ENCODE data around the gene NVL.
"Not testable (repeated sequence)": the region's sequence is repeated elsewhere in the genome, so short reads cannot be mapped to it uniquely, and the experiment has no call there.

Gene NVL

GRCh38 chr1:224353975-224354925 lies 24.3 kb upstream of the NVL start:
- POLR2A ChIA-PET = no interaction called here
- CTCF ChIA-PET = interaction anchor here (1.1 kb wide), 1 partner anchor 103 kb away, joined by 4 read pairs; no protein-coding TSS in a partner anchor
- H3K4me3 ChIP-seq (ENCODE audit: low read depth, low read length) = no peak overlapping the region
- DNase-seq (ENCODE audit: low read depth, low spot score) = no peak
- TF ChIP-seq, protein P1, sequence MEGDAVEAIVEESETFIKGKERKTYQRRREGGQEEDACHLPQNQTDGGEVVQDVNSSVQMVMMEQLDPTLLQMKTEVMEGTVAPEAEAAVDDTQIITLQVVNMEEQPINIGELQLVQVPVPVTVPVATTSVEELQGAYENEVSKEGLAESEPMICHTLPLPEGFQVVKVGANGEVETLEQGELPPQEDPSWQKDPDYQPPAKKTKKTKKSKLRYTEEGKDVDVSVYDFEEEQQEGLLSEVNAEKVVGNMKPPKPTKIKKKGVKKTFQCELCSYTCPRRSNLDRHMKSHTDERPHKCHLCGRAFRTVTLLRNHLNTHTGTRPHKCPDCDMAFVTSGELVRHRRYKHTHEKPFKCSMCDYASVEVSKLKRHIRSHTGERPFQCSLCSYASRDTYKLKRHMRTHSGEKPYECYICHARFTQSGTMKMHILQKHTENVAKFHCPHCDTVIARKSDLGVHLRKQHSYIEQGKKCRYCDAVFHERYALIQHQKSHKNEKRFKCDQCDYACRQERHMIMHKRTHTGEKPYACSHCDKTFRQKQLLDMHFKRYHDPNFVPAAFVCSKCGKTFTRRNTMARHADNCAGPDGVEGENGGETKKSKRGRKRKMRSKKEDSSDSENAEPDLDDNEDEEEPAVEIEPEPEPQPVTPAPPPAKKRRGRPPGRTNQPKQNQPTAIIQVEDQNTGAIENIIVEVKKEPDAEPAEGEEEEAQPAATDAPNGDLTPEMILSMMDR (IDR thresholded peaks at IDR 0.05; ENCODE audit: insufficient read depth, low read length, missing control alignments) = no peak

- H3K4me3 ChIP-seq (ENCODE audit: low read depth, low read length); POLR2A ChIA-PET; DNase-seq (ENCODE audit: low read depth, low spot score): not testable (repeated sequence)
- CTCF ChIA-PET = interaction anchor here (1.1 kb wide), 1 partner anchor 20 kb away, joined by 3 read pairs; no protein-coding TSS in a partner anchor
Measured at GRCh38 chr1:224352436-224353085, 22.6 kb upstream of the NVL start.

DNA sequence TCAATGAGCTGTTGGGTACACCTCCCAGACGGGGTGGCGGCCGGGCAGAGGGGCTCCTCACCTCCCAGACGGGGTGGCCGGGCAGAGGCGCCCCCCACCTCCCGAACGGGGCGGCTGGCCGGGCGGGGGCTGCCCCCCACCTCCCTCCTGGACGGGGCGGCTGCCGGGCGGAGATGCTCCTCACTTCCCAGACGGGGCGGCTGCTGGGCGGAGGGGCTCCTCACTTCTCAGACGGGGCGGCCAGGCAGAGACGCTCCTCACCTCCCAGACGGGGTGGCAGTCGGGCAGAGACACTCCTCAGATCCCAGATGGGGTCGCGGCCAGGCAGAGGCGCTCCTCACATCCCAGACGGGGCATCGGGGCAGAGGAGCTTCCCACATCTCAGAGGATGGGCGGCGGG lies 19.7 kb upstream of the NVL start:
- H3K4me3 ChIP-seq (ENCODE audit: low read depth, low read length); DNase-seq (ENCODE audit: low read depth, low spot score); POLR2A ChIA-PET: not testable (repeated sequence)
- CTCF ChIA-PET = interaction anchor here (2.7 kb wide), 1 partner anchor 16 kb away, joined by 14 read pairs; no protein-coding TSS in a partner anchor

DNA sequence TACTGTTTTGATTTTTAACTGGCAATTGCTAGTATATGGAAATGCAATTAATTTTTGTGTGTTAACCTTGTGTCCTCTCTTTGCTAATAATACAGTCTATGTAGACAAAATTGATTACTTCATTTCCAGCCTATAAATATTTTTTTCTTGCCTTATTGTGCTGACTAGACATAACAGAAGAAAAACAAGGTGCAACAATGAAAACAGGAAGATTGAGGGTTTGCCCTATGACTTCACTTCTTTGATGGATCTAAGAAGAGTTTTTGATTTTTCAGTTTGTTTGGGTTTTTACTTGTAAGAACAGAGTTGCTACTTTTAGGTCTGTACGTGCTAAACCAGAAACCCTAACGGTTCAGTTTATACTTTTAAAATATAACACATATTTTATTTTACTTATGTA lies 18.2 kb upstream of the NVL start:
- no peak for DNase-seq (ENCODE audit: low read depth, low spot score)
- H3K4me3 ChIP-seq (ENCODE audit: low read depth, low read length) = no peak overlapping the region
- POLR2A ChIA-PET = no interaction called here
- CTCF ChIA-PET = no interaction called here
- TF ChIP-seq, protein P1 (IDR thresholded peaks at IDR 0.05; ENCODE audit: insufficient read depth, low read length, missing control alignments) = no peak

- H3K4me3 ChIP-seq (ENCODE audit: low read depth, low read length) = no peak overlapping the region
- ChIA-PET POLR2A (no interaction called here), CTCF (interaction anchor here (0.7 kb wide), 1 partner anchor 227 kb away, joined by 3 read pairs; no protein-coding TSS in a partner anchor)
- DNase-seq (ENCODE audit: low read depth, low spot score) = no peak
- TF ChIP-seq, protein P1 (IDR thresholded peaks at IDR 0.05; ENCODE audit: insufficient read depth, low read length, missing control alignments) = no peak
Measured at GRCh38 chr1:224343679-224344078, 13.7 kb upstream of the NVL start.

- ChIA-PET CTCF (interaction anchor here (0.7 kb wide), 1 partner anchor 224 kb away, joined by 3 read pairs; no protein-coding TSS in a partner anchor), POLR2A (interaction anchor here (0.6 kb wide), 1 partner anchor 557 kb away, joined by 3 read pairs; no protein-coding TSS in a partner anchor)
- H3K4me3 ChIP-seq (ENCODE audit: low read depth, low read length) = peak overlapping the region; percentile 64
- not testable (repeated sequence) for DNase-seq (ENCODE audit: low read depth, low spot score)
Measured at GRCh38 chr1:224340453-224341384, 10.7 kb upstream of the NVL start.

DNA sequence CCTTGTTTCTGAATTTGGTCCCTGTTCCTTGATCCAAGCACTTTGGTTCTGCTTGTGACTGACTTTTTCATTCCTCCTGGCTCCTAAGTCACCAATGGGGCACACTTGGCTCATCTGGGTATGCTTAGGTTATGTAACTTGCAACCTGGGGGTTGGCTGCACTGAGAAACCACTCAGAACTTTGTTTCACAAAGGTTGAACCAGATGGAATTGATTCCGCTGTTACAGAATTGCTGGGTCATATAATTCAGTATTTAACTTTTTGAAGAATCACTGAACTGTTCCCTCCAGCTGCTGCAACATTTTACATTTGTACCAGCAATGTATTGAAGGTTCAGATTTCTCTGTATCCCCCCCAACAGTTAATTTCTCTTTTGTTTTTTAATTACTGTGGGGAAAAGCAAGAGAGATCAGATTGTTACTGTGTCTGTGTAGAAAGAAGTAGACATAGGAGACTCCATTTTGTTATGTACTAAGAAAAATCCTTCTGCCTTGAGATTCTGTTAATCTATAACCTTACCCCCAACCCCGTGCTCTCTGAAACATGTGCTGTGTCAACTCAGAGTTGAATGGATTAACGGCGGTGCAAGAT lies 9.6 kb upstream of the NVL start:
- ChIA-PET CTCF (interaction anchor here (1.4 kb wide), 1 partner anchor 222 kb away, joined by 6 read pairs; no protein-coding TSS in a partner anchor), POLR2A (no interaction called here)
- TF ChIP-seq, protein P1 (IDR thresholded peaks at IDR 0.05; ENCODE audit: insufficient read depth, low read length, missing control alignments) = no peak
- no peak for DNase-seq (ENCODE audit: low read depth, low spot score)
- no peak overlapping the region for H3K4me3 ChIP-seq (ENCODE audit: low read depth, low read length)
